ENCODE measurements around the gene RPS13.

DNA sequence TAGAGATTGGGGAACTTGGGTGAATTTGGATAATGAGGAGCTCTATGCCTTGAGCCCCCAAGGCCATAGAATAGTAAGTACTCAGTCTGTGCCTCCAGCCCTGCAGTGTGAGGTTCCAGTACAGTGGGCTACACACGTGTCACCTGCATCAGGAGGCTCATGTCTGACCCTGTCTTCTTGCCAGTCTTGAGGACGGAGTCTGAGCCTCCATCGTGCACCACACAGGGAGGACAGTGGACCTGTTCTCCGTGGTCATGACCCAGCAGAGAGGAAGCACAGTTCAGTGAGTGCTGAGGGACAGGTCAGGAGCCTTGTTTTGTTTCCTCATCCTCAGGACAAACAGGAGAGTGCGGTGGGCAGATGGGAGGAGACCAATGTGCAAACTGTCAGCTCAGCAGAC is 30.8 kb downstream of the RPS13 start:
- TF ChIP-seq CTCF (conservative IDR thresholded peaks at IDR 0.05; ENCODE audit: low read length): no peak
- TF ChIP-seq EZH2phosphoT487 (IDR thresholded peaks at IDR 0.05; ENCODE audit: borderline replicate concordance, low read depth, low read length): no peak
